Stimulated activated CD8-positive, alpha-beta memory T cell treated with anti-CD3 and anti-CD28 coated beads, Interleukin-4, amount 100 ng/mL, for 4 hours (primary cell): ENCODE measurements around the gene WDR18.
"Not testable (repeated sequence)": the region's sequence is repeated elsewhere in the genome, so short reads cannot be mapped to it uniquely, and the experiment has no call there.

Experiments
- DNase-seq, 2 donors: peaks; one replicate each; pipeline ENCODE4 v3.0.0-alpha.2; 2020; ENCODE audit warnings: low read depth in 2 of 2, low spot score in 1 of 2

Gene WDR18

DNA sequence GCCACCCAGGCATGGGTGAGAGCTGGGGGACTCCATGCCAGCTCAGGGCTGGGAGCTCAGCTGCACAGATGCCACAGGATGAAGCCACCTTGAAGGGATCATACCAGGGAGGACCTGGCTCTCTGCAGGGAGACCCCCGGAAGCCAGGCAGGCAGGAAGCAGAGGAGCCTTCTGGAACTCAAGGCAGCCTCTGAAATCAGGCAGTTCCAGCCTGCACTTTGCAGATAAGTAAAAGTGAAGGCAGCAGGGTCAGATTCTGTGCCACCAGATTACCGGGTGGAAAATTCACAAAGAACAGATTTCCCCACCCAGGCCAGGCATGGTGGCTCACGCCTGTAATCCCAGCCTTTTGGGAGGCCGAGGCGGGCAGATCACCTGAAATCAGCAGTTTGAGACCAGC lies 34.2 kb downstream of the WDR18 start:
- DNase-seq: no peak

DNA sequence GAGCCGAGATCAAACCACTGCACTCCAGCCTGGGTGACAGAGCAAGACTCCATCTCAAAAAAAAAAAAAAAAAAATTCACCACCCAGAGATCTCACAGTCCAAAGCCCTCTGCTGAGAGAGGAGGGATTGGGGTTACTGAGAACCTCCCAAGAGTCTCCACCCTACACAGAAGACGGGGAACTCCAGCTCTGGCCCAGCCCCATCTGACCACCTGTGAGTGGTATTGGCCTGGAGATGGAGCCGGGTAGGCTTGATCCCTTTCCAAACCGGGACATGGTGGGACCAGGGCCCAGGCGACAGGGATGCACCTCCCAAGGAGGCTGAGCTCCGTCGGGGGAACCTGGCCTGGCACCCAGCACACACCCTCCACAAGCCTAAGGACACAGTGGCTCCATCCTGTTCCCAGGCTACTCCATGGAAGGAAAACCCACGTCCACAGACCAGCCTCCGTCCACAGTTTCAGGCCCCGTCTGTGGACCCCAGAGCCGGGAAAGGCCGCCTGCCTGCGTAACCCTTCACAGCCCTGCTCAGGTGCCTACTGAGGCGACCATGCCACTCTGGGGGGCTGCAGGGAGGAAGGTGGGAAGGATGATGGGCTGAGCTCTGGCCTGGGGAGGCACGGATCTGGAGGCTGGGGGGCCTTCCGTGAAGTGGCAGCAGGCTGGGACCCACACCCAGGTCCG lies 34.9 kb downstream of the WDR18 start:
- DNase-seq: no peak

DNA sequence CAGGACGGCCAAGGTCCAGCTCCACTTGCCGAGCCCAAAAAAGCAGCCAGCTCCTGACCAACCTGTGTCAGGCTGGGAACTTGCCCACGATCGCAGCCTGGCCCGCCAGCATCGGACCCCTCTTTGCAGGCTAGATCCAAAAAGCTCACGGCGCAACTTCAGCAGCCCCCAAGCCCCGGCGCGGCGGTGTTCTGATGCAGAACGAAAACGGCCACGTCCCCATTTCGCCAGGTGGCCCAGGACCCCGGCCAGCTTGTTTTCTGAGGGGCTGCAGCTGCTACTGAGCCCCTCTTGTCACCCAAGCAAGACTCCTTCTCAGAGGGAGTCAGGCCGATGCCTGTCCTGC lies 35.4 kb downstream of the WDR18 start:
- DNase-seq: no peak

DNA sequence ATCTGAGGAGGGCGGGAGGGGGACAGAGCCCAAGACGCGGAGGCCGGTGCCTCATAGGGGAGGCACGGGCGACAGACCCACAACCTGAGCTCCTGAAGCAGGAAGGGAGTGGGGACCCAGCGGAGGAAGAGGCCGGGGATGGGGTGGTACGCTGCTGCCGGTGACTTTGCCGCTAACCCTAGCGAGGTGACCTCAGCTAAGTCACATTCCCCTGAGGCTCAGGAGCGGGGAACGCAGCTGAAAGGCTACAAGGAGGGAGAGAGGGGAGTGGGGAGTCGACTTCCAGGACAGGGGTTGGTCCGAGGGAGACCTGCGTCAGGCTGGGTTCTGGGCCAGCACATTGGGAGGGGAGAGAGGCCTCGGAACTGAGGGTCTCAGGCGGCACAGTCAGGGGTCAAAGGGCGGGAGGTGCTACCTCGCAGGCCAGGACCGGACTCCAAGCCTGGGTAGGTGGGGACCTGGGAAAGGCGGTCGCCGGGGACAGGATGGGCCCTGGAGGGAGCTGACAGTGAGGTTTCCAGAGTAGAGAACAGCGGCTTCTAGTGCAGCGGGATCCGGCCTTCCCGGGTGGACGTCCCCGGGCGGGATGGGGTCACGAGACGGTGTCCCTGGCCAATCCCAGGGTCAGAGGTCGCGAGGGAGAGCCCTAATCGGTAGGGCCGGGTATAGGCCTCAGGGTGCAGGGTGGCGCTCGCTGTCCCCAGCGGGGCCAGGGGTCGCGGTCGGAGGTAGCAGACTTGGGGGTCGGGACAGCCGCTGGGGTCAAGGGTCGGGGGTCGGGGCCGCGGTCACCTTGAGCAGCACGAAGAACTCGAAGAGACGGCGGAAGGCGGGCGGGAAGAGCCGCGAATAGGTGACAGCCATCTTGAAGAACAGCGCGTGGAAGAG lies 36.1 kb downstream of the WDR18 start:
- no peak for DNase-seq

DNA sequence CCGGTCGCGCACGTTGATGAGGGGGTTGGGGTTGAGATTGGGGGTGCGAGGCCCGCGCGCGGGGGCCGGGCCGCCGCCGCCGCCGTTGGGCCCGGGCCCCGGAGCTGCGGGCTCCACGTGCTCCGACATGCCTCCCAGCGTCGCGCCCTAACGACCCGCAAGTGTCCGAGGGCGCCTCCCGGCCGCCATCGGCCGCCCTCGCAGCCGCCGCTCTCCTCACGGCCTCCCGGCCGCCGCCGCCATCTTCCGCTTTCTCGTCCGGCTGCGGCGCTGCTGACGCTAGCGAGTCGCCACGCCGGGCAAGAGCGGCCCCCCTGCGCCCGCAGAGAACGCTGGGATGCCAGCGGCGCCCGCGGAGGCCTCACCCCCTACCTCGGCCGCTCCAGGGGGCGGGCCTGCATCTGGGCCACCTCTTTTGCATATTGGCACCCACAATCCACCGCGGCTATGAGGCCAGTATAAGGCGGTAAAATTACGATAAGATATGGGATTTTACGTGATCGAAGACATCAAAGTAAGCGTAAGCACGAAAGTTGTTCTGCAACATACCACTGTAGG lies 36.8 kb downstream of the WDR18 start, which contains the start of gene TMEM259:
TSS of gene TMEM259 (minus strand) at position 256 of the 558 bp plus-strand sequence. CDS start at position 129, 127 bp downstream.
- peak; percentile 93 to 97 for DNase-seq

DNA sequence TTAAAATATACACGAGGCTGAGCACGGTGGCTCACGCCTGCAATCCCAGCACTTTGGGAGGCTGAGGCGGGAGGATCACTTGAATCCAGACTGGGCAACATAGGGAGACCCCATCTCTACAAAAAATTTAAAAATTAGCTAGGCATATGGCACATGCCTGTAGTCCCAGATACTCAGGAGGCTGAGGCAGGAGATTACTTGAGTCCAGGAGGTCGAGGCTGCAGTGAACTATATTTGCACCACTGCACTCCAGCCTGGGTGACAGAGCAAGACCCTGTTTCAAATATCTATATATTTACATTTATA lies 39.7 kb downstream of the WDR18 start:
- not testable (repeated sequence) for DNase-seq

DNA sequence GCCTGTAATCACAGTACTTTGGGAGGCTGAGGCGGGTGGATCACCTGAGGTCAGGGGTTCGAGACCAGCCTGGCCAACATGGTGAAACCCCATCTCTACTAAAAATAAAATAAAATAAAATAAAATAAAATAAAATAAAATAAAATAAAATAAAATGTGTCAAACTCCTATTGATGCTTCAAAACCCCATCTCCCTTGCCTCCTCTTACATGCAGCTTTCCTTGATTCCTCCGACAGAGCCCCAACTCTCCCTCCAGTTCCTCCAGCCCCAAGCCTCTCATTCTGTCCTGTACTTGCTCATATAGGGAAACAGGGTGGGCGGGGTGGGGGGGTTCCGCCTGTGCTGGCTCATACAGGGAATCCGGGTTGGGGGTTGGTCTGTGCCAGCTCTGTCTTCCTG lies 40.9 kb downstream of the WDR18 start:
- not testable (repeated sequence) for DNase-seq

DNA sequence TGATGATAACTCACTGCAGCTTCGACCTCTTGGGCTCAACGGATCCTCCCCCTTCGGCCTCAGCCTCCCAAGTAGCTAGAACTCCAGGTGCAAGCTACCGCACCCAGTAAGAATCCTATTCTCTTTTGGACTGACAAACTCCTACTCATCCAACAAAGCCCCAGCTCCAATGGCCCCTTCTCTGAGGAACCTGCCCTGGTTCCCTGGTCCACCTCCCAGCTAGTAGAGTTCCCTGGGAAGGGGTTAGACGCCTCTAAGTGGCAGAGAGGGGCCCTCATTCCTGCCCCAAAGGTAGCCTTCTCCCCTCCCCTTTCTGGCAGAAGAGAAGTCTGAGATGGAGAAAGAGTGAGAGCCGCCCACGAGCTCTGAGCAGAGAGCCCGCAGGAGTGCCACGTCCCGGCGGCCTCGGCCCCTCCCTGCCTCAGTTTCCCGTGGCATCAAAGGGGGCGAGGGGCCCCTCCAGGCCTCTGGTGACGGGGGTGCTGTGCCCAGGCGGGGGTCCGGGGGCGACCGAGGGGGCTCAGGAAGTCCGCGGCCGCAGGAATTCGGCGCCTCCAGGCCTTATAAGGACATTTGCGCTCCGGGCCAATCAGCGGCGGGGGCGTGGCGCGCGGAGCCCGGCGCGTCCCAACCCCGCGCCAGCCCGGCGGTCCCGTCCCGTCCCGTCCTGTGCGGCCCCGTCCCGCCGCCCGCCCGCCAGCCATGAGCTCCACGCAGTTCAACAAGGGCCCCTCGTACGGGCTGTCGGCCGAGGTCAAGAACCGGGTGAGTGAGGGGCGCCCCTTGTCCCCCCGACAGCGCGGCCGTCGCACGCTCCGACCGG lies 42.0 kb downstream of the WDR18 start, which contains the start of gene CNN2:
TSS of gene CNN2 (plus strand) at position 649 of the 823 bp plus-strand sequence. CDS start at position 703, 54 bp downstream.
- DNase-seq: no peak

DNA sequence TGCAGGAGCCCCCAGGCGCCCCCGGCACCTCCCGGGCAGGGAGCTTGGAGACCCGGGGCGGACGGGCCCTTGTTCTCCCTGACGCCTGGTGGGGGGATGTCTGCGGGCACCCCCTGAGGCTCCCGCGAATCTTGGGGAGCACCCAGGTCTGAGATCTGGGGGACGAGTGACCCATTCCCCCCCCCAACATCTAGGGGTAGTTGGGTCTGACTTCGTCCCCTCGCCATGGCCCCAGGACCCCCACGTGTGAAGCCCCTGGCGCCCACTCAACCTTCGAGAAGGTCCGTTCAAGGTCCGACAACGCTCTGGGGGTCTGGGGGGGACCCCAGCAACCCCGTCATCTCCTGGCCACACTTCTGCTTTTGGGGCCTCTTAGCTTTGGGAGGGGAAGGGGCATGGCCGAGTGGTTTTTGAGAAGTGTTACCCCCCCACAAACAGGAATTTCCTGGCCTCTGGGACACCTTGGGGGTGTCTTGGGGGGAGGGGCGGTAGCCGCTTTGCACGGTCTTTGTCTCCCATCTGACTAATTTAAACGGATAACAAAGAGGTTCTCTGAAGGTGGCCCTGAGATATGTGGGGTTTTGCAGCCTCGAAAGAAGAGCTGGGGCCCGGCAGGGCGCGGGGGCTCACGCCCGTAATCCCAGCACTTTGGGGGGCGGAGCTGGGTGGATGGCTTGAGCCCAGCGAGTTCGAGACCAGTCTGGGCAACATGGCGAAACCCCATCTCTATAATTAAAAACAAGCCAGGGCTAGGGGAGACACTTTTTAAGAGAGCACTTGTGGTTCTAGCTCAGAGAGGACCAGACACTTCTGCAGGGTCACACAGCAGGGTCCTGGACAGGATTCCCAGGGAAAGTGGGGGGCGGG lies 42.9 kb downstream of the WDR18 start:
- DNase-seq: no peak

DNA sequence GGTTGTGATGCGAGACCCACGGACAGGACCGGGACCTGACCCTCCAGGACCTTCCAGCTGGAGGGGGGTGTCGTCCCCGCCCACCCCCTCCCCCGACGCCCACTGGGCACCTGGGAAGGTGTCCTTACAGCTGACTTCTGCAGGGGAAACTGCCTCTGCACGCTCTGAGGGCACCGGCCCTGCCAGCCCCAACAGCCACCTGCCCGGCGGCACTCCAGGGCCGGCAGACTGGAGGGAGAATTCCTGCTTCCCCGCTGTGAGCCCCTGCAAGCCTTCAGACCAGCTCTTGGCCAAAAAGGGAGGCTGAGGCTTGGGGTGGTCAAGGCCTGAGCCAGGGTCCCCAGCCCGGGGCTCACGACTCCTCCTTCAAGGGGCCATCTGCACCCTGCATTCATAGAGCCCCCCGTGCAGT lies 43.5 kb downstream of the WDR18 start:
- no peak for DNase-seq

DNA sequence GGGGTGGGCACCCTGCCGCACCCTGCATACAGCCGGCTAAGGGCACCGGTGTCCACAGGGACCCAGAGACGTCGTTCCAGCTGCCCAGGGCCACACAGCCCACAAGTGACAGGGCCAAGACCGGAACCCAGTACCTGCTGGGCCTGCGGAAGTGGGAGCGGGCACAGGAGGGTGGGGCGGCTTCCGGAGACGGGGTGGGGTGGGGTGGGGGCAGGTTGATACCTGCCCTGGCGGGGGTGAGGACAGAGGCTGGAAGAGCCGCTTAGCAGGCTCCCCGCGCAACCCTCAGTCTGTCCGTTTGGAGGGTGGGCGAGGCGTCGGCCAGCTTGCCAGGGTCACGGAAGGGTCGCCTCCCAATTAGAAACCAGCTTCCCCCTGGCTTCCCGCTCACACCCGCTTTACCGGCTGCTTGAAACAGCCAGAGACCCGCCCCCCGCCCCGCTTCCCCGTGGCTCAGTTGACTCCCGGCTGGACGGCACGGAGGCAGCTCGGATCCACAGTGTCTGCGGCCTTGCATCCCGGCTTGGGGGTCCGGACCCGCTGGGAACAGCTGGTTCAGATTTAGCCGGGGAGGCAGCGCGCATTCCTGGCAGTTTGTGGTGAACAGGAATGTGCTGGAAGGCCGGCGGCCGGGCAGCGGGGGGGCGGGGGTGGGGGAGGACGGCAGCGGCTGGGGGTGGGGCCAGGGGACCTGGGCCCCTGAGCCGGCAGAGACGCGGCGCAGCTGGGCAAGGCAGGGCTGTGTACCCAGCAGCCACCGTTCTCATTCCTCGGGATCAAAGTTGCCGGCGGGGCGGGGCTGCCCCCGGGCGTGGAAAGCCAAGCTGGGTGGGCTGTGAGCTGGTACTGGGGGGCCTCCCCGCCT lies 44.1 kb downstream of the WDR18 start:
- no peak for DNase-seq

DNA sequence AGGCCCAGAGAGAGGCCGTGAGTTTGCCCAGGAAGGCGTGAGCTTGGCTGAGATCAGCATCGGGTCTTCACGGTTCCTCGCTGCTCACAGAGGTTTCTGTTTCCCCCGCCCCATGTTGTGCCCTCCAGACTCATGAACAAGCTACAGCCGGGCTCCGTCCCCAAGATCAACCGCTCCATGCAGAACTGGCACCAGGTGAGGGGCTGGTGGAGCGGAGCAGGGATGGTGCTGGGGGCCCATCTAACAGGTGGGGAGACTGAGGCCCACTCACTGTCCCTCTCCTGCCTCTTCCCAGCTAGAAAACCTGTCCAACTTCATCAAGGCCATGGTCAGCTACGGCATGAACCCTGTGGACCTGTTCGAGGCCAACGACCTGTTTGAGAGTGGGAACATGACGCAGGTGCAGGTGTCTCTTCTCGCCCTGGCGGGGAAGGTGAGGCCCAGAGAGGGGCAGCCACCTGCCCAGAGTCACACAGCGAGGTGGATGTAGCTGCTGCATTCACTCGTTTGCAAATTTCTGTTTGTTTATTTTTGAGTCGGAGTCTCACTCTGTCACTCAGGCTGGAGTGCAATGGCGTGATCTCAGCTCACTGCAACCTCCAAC lies 48.2 kb downstream of the WDR18 start:
- DNase-seq: no peak

DNA sequence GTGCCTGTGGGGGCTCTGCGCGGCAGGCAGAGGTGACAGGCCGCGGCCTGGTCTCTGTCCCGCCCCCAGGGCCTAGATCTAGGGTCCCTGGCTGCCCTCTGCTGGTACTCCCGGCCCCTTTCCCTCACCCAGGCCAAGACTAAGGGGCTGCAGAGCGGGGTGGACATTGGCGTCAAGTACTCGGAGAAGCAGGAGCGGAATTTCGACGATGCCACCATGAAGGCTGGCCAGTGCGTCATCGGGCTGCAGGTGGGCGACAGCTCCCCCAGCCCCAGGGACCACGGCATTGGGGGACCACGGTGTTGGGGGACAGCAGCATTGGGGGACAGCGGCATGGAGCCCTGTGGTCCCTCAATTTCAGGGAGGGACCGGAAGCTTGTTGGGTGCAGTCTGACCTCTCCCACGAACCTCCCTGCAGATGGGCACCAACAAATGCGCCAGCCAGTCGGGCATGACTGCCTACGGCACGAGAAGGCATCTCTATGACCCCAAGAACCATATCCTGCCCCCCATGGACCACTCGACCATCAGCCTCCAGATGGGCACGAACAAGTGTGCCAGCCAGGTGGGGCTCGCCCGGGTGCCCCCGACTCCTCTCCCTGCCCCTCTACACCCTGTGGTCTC lies 52.0 kb downstream of the WDR18 start:
- no peak for DNase-seq

DNA sequence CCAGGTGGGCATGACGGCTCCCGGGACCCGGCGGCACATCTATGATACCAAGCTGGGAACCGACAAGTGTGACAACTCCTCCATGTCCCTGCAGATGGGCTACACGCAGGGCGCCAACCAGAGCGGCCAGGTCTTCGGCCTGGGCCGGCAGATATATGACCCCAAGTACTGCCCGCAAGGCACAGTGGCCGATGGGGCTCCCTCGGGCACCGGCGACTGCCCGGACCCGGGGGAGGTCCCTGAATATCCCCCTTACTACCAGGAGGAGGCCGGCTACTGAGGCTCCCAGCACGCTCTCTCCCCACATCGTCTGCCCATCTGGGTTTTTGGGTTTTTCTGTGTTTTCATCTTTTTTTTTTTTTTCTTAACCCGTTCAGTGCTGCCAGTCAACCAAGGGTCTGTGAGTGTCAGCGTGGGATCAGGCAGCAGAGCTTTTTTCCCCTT lies 53.5 kb downstream of the WDR18 start:
- DNase-seq: no peak

DNA sequence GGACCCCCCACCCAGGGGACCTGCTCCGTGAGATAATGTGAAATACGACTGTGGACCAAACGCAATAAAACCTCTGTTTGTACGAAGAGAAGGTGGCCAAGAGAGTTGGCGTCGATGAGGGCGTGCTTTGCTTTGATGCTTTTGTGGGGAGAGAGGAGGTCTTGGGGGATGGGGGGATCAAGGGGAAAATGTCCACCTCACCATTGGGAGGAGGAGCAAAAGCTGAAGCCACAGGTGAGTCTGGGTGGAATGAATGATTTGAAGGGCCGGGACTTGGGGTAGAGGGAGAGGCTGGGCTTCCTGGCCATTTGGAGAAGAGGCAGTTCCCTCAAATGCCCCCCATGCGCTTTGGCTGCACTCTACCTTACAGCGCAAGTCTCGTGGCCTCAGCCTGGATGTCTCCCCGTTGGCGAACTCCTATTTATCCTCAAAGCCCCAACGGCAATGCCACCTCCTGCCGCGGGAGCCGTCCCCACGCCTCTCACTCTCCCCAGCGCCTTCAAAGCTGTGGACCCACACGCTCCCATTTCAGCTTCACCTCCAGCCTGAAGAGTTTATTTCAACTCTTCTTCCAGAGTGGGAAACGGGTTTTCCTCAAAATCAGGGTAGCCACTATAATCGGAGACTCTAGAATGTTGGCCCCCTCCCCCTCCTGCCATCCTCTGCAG lies 55.0 kb downstream of the WDR18 start:
- DNase-seq: no peak

DNA sequence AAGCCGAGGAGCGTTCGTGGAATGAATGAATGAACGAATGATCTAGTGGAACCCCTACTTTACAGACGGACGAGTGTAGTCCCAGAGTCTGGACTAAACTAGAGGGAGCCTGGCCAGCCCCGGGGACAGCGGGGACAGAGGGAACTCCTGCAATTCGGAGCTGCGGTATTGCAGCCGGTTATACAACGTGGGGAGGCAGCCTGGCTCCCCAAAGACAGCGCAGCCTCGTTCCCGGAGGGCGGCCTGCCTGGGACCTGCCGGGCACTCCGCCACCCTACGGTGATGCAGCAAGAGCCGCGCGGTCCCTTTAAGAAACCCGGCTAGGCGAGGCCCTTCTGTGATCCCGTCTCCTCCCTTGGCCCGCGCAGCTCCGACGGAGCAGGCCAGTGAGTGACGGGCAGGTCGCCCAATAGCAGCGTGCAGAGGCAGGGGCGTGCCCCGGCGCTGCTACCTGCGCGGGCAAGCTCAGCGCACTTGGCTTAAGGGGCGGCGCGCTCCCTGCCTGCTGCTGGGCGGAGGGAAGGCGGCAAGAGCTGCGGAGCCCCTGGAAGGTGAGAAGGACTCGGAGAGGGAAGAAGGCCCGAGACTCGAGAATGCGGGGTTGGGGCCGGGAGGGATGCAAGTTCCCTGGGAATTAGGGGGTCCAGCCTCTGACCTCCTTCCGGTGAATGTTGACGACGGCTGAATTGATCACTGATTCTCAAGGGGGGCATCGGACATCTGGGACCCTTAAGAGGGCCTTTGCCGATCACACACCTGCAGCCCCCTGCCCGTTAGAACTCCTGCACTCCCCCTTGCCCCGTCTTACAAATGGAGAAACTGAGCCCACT lies 55.7 kb downstream of the WDR18 start, which contains the start of gene ABCA7:
TSS of gene ABCA7 (plus strand) at position 462 of the 830 bp plus-strand sequence. CDS start 1,255 bp downstream, outside the sequence.
- DNase-seq: peak; percentile 97 to 99
